GM21515 (cell line): ENCODE results near the gene FSCN2.
"Not testable (repeated sequence)": the region's sequence is repeated elsewhere in the genome, so short reads cannot be mapped to it uniquely, and the experiment has no call there.

Experiments
- ATAC-seq: cut with Tn5 transposase; IDR thresholded peaks from one replicate; pipeline ENCODE4 v1.9.1; 2021; ENCODE audit not compliant: unreplicated experiment

FSCN2 gene

DNA sequence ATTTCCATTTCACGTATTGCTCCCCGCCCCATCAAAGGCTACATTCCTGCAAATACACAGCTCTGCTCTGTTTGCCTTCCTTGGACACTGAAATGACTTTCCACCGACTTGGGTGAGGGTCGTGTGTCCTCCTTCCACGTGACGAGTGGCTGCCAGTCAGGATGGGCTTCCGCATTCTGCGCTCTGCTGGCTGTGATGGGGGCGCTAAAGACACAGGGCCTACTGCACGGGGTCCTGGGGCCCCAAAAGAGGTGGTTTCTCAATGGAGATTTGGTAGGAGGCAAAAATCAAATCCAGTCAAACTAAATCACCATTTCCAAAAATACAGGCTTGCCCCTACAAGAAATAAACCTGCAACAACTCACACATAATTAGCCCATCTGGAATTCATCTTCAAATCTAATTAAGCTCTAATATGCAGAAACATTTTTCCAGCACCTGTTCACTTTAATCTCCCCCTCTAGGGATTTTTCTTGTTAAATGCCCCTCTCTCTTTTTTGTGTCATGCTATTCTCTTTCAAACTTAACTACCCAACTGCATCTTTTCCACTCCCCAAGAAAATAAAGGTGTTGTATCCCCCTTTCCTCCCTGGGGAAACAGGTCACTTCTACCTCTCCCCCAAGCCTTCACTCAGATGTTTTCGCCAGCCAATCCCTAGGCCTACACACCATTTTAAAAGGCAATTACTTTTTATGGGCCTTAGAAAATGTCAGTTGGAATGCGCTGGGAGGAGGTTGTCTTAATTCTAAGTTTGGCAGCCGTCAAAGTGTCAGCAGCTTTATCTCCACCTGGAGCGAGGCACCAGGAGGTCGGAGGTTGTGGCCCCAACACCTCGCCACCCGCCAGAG lies 45.8 kb downstream of the FSCN2 start:
- ATAC-seq: no peak

DNA sequence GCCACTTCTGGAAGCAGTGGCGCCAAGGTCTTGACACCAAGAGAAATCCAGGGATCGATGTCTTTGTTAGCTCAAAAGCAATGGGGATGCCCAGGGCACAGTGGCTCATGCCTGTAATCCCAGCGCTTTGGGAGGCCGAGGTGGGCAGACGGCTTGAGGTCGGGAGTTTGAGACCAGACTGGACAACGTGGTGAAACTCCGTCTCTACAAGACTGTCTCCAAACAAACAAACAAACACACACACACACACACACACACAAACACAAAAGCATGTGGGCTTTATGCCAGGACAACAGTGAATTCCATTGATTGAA lies 46.4 kb downstream of the FSCN2 start:
- ATAC-seq: no peak

DNA sequence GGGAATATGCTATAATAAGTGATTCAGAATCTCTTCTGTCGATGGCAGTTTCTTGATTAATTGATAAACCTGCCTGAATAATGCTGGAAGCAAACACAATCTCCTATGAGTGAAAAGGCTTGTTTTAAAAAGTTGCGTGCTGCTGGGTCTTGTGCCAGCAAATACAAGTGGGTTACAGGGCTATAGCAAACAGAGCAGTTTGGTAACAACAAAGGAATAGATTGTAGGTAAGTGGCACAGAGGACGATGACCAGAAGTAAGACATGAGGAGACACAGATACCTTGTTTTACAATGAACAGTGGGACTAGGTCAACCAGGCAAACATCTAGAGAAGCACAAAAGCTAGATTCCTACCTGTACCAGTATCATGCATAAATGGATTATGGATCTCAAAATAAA lies 47.7 kb downstream of the FSCN2 start:
- no peak for ATAC-seq

DNA sequence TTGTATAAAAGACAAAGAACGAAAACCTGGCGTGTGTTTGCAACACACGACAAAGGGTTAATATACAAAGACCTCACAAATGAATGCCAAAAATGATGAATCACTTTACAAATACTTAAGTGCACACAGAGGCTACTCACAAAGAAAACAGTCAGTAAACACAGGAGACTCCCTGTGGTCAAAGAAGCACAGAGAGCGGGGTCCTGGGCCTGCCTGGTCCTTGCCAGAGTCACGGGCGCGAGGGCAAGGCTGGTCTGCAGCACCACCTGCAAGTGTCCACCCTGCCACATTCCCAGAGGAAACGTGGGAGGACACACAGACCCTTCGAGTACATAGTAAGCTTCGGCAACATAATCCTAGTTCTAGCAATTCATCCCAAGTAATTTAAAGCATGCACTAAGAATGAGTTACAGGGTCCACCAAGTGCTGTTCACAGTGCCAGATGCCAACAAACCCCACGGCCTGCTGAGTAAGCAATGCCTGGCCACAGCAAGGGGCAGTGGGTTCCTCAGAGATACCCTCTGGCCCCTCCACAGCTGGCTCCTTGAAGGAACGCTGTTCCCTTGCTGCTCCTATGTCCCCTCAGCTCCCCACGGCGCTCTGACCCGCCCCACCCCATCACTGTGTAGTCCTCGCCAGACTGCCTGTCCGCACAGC lies 48.6 kb downstream of the FSCN2 start:
- ATAC-seq: no peak

DNA sequence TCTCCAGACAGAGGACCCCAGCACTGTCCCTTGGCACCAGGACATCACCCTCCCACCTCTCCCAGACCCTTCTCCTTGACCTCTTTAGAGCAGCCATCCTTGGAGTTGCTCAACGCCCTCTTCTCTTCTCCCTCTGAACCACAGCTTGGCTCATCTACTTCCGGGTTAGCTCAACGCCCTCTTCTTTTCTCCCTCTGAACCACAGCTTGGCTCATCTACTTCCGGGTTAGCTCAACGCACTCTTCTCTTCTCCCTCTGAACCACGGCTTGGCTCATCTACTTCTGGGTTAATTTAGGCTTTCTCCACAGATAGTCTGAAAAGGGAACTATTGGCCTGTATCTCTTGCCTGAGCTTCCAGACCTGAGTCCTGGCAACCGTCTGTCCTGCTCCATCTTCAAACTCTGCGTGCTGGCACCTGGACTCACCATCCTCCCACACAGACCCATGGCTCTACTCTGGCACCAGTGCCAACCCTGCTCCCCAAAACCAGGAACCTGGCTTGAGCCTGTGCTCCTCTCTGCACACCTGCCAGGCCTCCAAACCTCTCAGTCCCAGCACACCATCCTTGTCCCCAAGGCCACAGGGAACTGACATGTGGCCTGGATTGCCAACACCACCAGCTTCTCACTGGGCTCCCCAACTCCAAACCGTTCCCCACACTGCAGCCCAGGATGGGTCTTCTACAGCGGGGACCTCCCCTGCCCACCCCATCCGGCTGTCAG lies 49.3 kb downstream of the FSCN2 start:
- no peak for ATAC-seq

DNA sequence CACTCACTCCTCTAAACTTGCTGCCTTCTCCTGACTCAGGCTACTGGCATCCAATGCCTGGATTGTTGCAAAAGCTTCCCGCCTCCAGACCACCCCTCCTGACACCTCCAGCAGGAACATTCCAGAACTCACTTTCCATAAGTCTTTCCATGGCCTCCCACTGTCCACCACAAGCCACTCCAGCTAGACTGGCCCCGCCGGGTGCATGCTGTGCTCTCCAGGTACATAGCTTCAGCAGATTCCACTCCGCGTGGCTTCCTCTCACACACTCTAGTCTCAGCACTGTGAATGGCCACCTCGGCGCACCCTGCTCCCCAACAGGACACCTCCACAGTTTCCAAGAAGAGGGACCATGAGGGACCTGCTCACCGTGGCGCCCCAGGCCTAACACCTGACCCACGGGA lies 49.9 kb downstream of the FSCN2 start:
- no peak for ATAC-seq

DNA sequence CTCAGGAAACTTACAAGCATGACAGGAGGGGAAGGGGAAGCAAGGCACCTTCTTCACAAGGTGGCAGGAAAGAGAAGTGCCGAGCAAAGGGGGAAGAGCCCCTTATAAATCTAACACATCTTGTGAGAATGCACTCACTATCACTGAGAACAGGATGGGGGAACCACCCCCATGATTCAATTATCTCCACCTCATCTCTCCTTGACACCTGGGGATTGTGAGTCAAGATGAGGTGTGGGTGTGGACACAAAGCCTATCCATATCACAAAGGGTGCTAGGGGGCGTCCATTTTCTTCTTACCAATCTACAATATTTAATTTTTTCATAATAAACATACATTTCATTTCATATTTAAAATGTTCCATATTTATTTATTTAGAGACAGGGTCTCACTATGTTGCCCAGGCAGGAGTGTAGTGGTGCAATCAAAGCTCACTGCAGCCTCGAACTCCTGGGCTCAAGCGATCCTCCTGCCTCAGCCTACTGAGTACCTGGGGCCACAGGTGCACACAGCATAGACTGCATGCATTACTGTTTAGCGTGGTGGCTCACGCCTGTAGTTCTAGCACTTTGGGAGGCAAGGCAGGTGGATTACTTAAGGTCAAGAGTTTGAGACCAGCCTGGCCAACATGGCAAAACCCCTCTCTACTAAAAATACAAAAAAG lies 50.5 kb downstream of the FSCN2 start:
- ATAC-seq: no peak

DNA sequence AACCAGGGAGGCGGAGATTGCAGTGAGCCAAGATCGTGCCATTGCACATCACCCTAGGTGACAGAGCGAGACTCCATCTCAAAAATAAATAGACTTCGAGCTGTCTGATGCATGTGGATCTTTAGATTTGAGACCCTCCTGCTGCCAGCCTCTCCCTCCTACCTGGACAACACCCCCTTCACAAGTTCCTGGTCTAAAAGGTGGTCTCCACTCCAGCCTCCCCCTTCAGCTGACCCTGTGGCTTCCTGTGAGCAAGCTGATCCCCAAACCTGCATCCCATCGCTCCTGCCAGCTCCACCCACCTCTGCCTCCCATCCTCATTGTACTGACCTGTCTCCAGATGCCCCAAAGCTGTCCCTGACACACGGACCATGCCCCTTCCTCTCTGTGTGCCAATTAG lies 51.1 kb downstream of the FSCN2 start:
- ATAC-seq: no peak

DNA sequence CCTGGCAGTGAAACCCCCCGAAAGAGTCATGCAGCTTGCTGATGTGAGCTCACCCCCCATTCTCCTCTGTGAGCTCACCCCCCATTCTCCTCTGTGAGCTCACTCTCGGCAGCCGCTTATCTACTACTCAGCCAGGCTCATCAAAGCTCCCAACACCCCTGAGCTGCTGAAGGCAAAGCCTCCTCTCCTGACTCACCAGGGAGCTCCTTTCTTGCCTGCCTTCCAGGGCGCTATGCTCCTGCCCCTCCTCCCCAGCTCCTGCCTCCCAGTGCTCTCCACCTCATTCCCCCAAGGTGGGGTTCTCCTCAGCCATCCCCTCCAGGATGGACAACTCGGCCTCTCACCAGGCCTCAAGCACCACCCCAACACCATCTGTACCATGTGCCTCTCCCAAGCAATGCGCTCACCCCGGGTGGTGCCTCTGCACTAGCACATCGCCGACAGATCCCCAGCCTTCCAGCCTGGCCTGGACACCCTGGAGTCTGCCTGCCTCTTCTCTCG lies 51.7 kb downstream of the FSCN2 start:
- no peak for ATAC-seq

DNA sequence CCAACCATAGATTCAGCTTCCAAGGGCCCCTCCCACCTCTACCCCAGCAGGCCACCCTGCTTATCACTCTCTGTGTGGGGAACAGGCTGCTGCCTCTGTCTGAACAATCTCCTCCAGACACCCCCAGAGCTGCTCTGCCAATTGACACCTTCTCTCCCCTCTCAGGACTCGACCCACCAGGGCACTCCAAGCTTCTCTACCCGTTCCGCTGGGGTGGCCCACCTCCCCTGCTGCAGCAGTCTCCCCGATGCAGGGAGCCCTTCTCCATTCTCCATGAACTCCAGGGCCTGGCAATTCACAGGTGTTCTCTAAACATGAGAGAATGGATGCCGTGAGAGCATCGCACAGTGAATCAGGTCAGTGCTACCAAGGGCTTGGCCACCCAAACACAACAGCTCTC lies 52.3 kb downstream of the FSCN2 start:
- ATAC-seq: no peak

DNA sequence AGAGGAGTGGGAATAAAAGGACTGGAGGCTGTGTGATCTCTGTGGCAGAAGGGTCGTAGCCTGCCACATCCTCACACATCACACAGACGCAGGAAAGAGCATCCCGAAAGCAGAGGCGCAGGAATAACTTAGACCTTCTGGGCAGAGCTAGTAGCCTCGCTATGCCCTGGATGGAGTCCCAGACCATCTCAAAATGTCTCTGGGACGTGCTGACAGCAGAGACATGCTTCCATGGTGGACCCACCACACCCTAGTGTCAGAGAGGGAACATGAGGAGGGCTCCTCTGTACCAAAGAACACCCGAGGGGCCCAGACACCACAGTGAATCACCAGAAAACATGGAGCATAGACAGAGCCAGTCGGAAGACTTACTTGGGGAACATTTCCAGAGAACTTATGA lies 53.6 kb downstream of the FSCN2 start:
- ATAC-seq: no peak

DNA sequence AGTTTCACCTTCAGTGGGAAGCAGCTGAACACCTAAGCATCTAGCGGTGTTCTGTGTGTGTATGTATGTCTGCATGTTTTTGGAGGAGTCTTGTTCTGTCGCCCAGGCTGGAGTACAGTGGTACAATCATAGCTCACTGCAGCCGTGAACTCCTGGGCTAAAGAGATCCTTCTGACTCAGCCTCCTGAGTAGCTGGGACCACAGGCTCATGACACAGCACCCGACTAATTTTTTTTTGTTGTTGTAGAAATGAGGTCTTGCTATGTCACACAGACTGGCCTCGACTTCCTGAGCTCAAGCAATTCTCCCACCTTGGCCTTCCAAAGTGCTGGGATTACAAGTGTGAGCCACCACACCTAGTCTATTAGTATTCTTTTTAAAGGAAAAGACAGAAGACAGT lies 54.2 kb downstream of the FSCN2 start:
- no peak for ATAC-seq

DNA sequence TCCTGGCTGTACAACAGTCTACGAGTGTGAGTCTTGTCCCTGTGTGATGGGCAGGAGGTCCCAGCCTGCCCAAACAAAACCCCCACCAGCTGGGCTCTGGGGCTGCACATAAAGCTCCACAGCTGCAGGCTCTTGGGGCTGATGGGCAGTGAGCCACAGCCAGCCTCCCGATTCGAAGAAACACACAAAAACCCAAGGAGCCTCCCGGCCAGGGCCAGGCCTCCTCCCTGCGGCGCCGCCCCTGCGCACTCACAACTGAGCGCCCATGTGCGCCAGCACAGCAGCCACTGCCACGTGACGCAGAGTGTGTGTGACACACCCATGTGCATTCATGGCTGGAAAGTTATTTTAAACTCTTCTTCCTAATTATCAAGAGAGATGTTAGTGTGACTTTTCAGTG lies 54.6 kb downstream of the FSCN2 start:
- ATAC-seq: no peak

DNA sequence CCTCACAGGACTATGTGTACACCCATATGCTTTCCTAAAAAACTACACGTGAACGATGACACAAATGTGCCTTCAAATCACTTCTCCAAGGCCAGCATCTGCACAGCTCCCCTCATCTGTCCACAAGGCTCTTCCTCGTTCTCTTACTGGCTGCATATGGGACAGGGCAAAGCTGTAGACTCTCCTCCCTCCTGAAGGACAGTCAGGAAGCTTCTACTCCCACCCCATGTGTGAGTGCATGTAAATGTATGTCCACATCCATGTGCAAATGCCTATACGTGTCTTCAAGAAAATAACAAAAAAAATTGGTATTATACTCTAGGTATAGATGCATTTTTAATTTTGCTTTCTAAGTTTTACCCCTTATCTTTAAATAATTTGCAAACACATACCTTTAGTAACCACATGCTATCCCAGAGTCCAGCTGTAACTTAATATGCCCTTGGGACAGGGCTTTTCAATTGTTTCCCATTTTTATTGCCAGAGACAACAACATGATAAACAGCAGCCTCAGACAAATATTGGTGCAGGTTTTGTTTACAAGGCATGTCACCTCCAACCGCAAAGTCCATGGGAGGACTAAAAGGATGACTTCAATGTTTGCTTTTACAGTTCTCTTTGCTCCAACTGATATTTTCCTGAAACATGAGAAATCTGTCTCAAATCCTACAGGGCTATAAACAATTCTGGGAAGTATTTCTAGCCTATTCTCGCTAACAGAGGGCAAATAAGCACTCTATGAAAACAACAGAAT lies 55.6 kb downstream of the FSCN2 start:
- no peak for ATAC-seq

DNA sequence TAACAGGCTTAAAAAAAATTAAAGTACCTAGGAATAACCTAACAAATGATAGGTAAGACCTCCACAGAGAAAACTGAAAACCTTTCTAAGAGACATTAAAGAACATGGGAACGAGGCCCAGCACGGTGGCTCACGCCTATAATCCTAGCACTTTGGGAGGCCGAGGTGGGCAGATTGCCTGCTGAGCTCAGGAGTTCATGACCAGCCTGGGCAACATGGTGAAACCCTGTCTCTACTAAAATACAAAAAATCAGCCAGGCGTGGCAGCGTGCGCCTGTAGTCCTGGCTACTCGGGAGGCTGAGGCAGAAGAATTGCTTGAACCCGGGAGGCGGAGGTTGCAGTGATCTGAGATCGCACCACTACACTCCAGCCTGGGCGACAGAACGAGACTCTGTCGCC lies 56.6 kb downstream of the FSCN2 start:
- not testable (repeated sequence) for ATAC-seq

DNA sequence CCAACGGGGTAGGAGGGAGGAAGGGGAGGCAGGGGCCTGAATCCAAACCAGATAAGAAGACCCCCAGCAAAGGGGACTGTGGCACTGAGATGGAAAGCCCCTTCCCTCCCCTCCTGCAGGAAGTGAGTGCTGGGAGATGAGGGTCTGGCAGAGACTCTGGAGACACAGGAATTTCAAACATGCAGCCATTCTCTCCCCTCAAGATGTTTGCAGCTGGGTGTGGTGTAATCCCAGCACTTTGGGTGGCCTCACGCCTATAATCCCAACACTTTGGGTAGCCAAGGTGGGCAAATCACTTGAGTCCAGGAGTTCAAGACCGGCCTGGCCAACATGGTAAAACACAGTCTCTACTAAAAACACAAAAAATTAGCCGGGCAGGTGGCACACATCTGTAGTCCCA lies 57.9 kb downstream of the FSCN2 start:
- ATAC-seq: no peak
